Natural killer cell (primary cell): ENCODE data around the gene PRG2. TPM values are rescaled to one million over a fixed set of nuclear protein-coding genes. Genes with fewer than 3 reads are reported as not detected.

Source experiments
- ATAC-seq, 3 donors: fragments of 150-1000 bp in 2 of 3; fragments of 200-7000 bp in 1 of 3; cut with Tn5 transposase; 1 replicate in 1 of 3; 2 replicates in 2 of 3; pipeline ENCODE4 v1.10.0; 2021; ENCODE audit warnings: mild to moderate bottlenecking in 2 of 3, moderate library complexity in 2 of 3
- DNase-seq, 2 donors: peaks; one replicate each; pipeline versions ENCODE4 v3.0.0 to v3.0.0-alpha.2; 2013 to 2021; ENCODE audit warnings: mixed read lengths in 1 of 2
- H3K27ac ChIP-seq: one replicate; pipeline ENCODE4 v1.5.1; 2013; ENCODE audit warnings: mild to moderate bottlenecking, low read length
- H3K27me3 ChIP-seq: one replicate; pipeline ENCODE4 v1.6.1; 2013; ENCODE audit warnings: low read length; ENCODE audit not compliant: control insufficient read depth, insufficient read depth
- H3K36me3 ChIP-seq: one replicate; pipeline ENCODE4 v1.6.1; 2013; ENCODE audit warnings: low read length; ENCODE audit not compliant: control insufficient read depth, insufficient read depth
- H3K4me1 ChIP-seq: one replicate; pipeline ENCODE4 v1.6.1; 2013; ENCODE audit warnings: low read length; ENCODE audit not compliant: control insufficient read depth, insufficient read depth
- H3K4me3 ChIP-seq: one replicate; pipeline ENCODE4 v1.5.1; 2013; ENCODE audit warnings: low read length
- H3K9me3 ChIP-seq: one replicate; pipeline ENCODE4 v1.6.1; 2013; ENCODE audit warnings: low read length; ENCODE audit not compliant: control insufficient read depth, insufficient read depth
- H3K27ac Mint-ChIP-seq, 2 donors: one replicate each; pipeline ENCODE4 v1.8.0; 2022; ENCODE audit warnings: mild to moderate bottlenecking in 2 of 2, mixed read lengths in 2 of 2, moderate library complexity in 1 of 2
- H3K27me3 Mint-ChIP-seq, 2 donors: one replicate each; pipeline ENCODE4 v1.8.0; 2022; ENCODE audit warnings: low read depth in 2 of 2, mixed read lengths in 2 of 2
- H3K36me3 Mint-ChIP-seq: one replicate; pipeline ENCODE4 v1.8.0; 2022; ENCODE audit warnings: mixed read lengths
- H3K4me1 Mint-ChIP-seq, 2 donors: one replicate each; pipeline ENCODE4 v1.8.0; 2022; ENCODE audit warnings: mixed read lengths in 2 of 2
- H3K4me3 Mint-ChIP-seq: one replicate; pipeline ENCODE4 v1.8.0; 2022; ENCODE audit warnings: mild to moderate bottlenecking, moderate library complexity, mixed read lengths
- H3K9me3 Mint-ChIP-seq, 2 donors: one replicate each; pipeline ENCODE4 v1.8.0; 2022; ENCODE audit warnings: mixed read lengths in 2 of 2
- CTCF ChIP-seq: fragments of 200-600 bp; IDR thresholded peaks from one replicate; pipeline ENCODE4 v1.8.0; 2022; ENCODE audit warnings: antibody characterized with exemption
- WGBS: methylation state at CpG from one replicate; pipeline ENCODE4 v1.1.7; 2013; ENCODE audit warnings: missing lambda C conversion rate; ENCODE audit not compliant: insufficient coverage; 5-methylcytosine and 5-hydroxymethylcytosine counted together
- intact Hi-C: fragments of 100-400 bp; cut with micrococcal nuclease; formaldehyde crosslinking; loops from one replicate; pipeline ENCODE4 v1.14.2; 2022
- total RNA-seq, 4 donors: library from RNA; stranded (reverse); fragments of 120-200 nt in 1 of 4; gene quantifications; one replicate each; pipeline versions ENCODE4 v1.2.3 to v1.2.4, GENCODE V29; 2013 to 2022

Gene PRG2
- total RNA-seq, 3 donors from 2014 or later (not counting 1 experiment from before 2014, with no cell fraction given): 1.2 to 2.4 TPM; not detected in 1

DNA sequence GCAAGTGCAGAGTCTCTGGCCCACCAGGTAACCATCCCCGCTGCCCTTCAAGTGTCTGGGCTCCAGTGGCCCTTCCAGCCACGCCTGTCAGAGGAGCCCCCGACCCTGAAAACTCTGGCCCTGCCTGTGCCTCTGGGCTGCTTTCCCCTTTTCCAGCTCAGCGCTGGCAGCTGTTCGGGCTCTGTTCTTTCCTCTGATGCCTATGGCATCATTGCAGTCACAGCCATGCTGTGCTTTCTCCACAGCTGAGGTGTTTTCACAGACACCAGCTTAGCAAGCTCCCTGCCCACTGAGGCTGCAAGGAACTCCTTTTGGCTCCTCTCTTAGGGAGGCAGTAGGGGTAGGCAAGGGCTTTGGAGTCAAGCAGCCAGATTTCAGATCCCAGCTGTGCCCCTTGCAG is 31.1 kb downstream of the PRG2 start:
- TF ChIP-seq CTCF: no peak
- no peak overlapping the region for H3K27ac ChIP-seq
- Mint-ChIP-seq H3K4me1 (peaks cover 0 to 5% of the 10 kb centered on the region in 2 donors), H3K4me3 (no peak overlapping the region), H3K27ac (no peak overlapping the region), H3K9me3 (no peaks in the 10 kb centered on the region), H3K36me3 (no peaks in the 10 kb centered on the region), H3K27me3 (peaks cover 0 to 5% of the 10 kb centered on the region in 2 donors)
- H3K36me3 ChIP-seq: no peaks in the 10 kb centered on the region
- H3K9me3 ChIP-seq: no peaks in the 10 kb centered on the region
- ATAC-seq (no peak), DNase-seq (no peak)
- peaks cover 5% of the 10 kb centered on the region for H3K4me1 ChIP-seq
- intact Hi-C loops: no loop called here
- WGBS: 89% methylated on average over 5 of the region's 5 CpGs
- H3K27me3 ChIP-seq: no peaks in the 10 kb centered on the region
- H3K4me3 ChIP-seq: no peak overlapping the region

DNA sequence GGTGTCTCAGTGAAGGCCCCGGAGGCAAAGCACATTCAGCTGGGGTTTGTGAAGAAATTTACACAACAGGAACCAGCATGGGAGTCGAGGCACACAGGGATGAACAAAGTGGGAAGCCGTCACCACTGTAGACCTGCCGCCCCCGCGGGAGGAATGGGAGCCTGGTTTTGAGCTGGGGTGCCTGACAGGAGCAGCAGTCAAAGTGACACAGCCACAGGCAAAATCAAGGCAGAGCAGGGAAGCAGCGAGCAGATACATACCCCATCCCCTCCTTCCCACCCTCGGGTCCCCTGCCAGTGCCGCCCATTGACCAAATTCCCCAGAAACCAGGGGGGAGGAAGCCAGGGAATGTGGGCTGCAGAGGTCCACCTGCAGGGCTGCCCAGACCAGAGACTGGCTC is 31.5 kb downstream of the PRG2 start:
- ATAC-seq: no peak
- no peak overlapping the region for H3K4me3 Mint-ChIP-seq
- no peaks in the 10 kb centered on the region for H3K9me3 Mint-ChIP-seq
- WGBS: 89% methylated on average over 9 of the region's 9 CpGs
- Histone ChIP-seq H3K4me1 (peaks cover 7% of the 10 kb centered on the region), H3K36me3 (no peaks in the 10 kb centered on the region), H3K27ac (no peak overlapping the region), H3K4me3 (no peak overlapping the region), H3K27me3 (no peaks in the 10 kb centered on the region), H3K9me3 (no peaks in the 10 kb centered on the region)
- peaks cover 0 to 6% of the 10 kb centered on the region in 2 donors for H3K27me3 Mint-ChIP-seq
- intact Hi-C loops: no loop called here
- no peak for TF ChIP-seq CTCF
- peaks cover 0 to 7% of the 10 kb centered on the region in 2 donors for H3K4me1 Mint-ChIP-seq
- no peak for DNase-seq
- H3K27ac Mint-ChIP-seq: no peak overlapping the region
- no peaks in the 10 kb centered on the region for H3K36me3 Mint-ChIP-seq

DNA sequence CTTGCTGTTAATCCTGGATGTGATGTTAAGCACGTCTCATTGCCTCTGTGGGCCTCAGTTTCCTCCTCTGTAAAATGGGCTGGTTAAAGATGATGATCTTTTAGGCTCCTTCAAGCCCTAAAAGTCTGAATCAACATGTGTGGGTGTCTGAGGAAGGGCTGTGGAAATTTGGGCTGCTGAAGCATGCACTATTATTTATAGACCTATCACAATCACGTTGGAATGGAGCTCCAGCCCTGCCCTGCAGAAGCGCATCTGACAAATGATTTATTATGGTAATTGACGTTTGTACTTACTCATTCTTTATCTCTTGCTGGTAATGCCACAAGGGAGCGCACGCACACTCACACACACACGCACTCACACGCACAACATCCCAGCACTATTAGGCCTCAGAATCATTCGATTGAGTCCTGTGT is 31.9 kb downstream of the PRG2 start:
- Histone ChIP-seq H3K36me3 (no peaks in the 10 kb centered on the region), H3K27me3 (no peaks in the 10 kb centered on the region), H3K4me3 (no peak overlapping the region), H3K9me3 (no peaks in the 10 kb centered on the region), H3K27ac (no peak overlapping the region), H3K4me1 (peaks cover 7% of the 10 kb centered on the region)
- 84% methylated on average over 8 of the region's 9 CpGs for WGBS
- no peak overlapping the region for H3K27ac Mint-ChIP-seq
- TF ChIP-seq CTCF: no peak
- no peaks in the 10 kb centered on the region for H3K9me3 Mint-ChIP-seq
- ATAC-seq (no peak), DNase-seq (no peak)
- no peak overlapping the region for H3K4me3 Mint-ChIP-seq
- H3K27me3 Mint-ChIP-seq: peaks cover 0 to 6% of the 10 kb centered on the region in 2 donors
- peaks cover 0 to 7% of the 10 kb centered on the region in 2 donors for H3K4me1 Mint-ChIP-seq
- intact Hi-C loops: no loop called here
- no peaks in the 10 kb centered on the region for H3K36me3 Mint-ChIP-seq

GRCh38 chr11:57357856-57358255 is 32.6 kb downstream of the PRG2 start:
- H3K4me1 Mint-ChIP-seq: peaks cover 0 to 7% of the 10 kb centered on the region in 2 donors
- peaks cover 0 to 6% of the 10 kb centered on the region in 2 donors for H3K27me3 Mint-ChIP-seq
- intact Hi-C loops: no loop called here
- H3K27ac Mint-ChIP-seq: no peak overlapping the region
- H3K27me3 ChIP-seq: no peaks in the 10 kb centered on the region
- no peak overlapping the region for H3K4me3 Mint-ChIP-seq
- H3K9me3 Mint-ChIP-seq: no peaks in the 10 kb centered on the region
- H3K36me3 ChIP-seq: no peaks in the 10 kb centered on the region
- WGBS: 62% methylated on average over 6 of the region's 6 CpGs
- H3K4me3 ChIP-seq: no peak overlapping the region
- H3K4me1 ChIP-seq: peaks cover 7% of the 10 kb centered on the region
- ATAC-seq: no peak
- TF ChIP-seq CTCF: no peak
- no peaks in the 10 kb centered on the region for H3K36me3 Mint-ChIP-seq
- H3K9me3 ChIP-seq: no peaks in the 10 kb centered on the region
- DNase-seq: no peak
- no peak overlapping the region for H3K27ac ChIP-seq
